Skeletal muscle cell (primary cell): ENCODE measurements around the gene FBF1.

Experiments
- DNase-seq: peaks from one replicate; pipeline ENCODE4 v3.0.0-alpha.2; 2010; ENCODE audit warnings: low read depth
- H3K4me3 ChIP-seq: 2 replicates; pipeline ENCODE4 v1.5.1; 2011; ENCODE audit warnings: low read depth, mild to moderate bottlenecking, control low read depth, low read length, moderate library complexity

Gene FBF1

DNA sequence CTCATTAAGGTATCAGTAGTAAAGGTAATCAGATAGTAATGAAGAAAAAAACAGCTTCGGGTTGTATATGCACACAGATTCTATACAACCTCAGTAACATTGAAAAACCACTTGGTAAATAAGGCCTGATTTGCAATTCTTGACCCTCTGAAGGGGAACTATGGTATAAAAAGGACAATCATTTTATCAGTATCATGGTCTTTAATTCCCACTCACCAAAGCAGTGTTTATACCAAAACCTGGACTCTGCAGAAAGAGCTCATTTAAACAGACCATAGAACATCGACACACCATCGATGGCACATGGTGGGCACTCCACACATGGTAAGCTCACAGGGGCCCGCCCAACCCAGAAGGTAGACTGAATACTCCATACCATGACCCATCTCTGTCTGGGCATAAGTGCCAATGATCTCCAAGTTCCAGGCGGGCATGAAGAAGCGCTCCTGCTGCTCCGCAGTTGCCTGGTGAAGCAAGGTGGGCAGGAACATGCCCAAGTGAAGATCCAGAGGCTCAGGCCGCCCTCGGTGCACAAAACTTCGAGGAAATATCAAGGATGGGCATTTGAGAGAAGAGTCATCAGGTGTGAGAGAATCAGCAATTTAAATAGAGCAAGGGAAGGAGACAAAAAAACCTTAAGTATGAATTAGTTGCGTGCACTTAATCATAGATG is 19.1 kb upstream of the FBF1 start:
- H3K4me3 ChIP-seq = no peak overlapping the region
- DNase-seq = no peak

DNA sequence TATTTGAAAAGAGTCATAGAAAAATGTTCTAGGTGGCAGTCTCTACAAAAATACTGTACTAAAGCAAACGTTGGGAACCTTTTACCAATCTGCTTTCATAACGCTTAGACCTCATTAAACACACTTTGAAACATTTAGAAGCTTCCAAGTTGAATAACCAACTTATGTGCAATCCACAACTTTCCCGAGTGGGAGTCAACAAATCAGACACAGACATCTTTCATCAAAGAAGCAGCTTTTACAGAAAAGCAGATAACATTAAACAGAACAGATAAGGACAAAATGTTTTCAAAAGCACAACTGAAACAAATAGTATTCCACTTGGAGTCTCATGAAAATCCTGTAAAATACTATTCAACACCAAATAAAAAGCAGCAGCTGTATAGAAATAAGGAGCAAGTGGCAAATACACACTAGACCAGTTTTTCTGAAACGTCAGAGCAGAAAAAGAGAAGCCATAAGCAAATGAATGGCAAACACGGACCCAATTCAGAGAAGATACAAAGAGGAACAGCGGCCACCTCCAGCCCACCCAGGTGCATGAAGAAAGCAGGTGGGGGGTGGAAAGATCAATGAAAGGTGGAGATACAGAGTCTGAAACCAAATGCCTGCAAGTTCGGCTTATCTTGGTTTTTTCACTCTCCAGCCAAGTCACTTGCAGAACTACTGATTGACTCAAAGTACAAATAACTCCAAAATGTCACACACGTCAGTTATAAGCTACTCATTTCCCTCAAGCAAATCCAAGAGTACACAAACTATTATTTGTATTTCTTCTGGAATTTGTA is 18.4 kb upstream of the FBF1 start:
- H3K4me3 ChIP-seq = no peak overlapping the region
- no peak for DNase-seq

DNA sequence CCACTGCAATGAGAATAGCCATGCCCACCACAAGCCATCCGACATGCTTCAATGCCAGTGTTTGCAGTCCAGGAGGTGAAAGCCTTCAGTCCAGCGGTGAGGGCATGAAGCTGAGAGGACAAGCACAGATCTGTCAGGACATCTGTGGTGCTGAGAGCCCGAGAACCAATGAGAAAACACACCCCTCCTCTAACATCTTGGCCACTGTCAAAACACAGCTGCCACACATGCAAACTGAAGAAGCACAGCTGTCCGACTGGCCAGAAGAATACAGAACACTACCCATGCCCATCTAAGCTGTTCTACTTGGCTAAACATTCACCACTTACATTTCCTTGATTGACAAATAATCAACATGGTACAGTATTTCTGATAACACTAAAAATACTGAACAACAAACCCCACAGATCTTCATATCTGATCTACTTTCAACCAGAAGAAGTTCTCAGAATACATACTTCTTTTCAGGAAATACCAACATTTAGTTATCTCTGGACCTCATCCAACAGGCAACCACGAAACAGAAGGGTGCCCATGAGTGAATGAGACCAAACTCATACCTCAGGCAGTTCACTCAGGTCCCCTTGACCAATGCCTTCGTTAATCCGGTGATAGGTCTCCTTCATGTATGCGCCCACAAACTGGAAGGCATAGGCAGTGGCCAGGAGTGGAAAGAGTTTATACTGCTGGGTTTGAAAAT is 10.2 kb upstream of the FBF1 start:
- DNase-seq = peak; percentile 16
- no peak overlapping the region for H3K4me3 ChIP-seq

DNA sequence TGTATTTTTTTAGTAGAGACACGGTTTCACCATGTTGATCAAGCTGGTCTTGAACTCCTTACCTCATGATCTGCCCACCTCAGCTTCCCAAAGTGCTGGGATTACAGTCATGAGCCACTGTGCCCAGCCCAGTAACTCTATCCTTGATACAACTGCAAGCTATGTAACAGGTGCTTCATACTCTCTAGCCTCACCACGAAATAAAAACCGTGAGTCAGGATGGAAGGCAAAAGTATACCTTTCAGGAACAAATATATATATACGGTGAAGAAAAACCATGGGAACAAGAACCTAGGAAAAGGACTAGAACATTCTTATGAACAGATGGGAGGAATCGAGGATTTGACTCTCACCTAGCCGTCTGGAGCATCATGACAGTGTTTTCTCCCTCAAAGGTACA is 9.6 kb upstream of the FBF1 start:
- H3K4me3 ChIP-seq = no peak overlapping the region
- DNase-seq = no peak

DNA sequence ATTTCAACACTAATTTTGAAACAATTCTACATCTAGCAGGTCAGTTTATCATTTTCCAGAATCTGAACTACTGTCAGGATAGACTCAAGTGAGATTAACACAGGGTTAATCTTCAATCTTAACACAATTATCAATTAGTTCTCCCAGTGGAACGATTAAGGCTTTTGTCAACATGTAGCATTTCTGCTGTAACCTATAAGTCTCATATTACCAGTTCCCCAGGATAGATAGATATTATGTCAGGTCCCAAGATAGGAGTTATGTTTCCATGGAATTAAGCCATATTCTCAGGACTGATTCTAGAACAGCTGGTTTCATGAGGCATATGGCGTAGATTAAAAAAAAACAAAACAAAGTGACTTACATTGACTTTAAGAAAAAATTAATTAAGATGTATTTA is 4.4 kb upstream of the FBF1 start:
- no peak overlapping the region for H3K4me3 ChIP-seq
- no peak for DNase-seq

DNA sequence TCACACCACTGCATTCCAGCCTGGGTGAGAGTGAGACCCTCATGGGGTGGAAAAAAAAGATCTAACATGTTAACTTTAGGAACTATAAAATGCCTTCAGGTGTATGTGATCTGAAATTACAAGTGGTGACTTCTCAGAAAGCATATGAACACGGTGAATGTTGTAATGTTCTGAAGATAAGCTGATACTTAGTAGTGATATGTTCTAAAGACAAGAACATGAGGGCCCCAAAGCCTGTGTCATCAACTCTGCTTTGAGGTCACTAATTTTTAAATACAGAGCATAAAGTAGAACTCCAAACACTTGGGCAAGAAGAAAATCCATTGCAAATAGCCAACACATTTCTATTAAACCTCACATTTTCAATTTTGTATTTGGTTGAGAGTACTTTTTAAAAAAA is 2.6 kb upstream of the FBF1 start:
- no peak for DNase-seq
- no peak overlapping the region for H3K4me3 ChIP-seq

DNA sequence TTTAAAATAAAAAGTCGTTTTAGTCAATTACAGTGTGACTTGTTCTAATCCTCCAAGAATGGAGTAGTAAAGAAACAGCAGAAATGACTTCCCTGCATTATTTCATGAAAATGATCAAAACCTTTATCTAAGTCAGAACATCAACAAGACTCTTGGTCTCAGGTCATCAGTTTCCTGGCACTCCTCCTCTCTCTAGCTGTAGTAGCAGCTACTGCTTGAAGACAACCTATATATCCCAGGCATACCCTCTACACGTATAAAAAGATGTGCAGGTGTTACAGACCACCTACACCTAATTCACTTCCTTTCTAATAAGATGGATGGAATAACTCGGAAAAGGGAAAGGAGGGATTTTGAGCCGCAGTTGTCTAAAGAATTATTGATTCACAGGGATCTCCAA is 1.6 kb upstream of the FBF1 start:
- no peak for DNase-seq
- no peak overlapping the region for H3K4me3 ChIP-seq

DNA sequence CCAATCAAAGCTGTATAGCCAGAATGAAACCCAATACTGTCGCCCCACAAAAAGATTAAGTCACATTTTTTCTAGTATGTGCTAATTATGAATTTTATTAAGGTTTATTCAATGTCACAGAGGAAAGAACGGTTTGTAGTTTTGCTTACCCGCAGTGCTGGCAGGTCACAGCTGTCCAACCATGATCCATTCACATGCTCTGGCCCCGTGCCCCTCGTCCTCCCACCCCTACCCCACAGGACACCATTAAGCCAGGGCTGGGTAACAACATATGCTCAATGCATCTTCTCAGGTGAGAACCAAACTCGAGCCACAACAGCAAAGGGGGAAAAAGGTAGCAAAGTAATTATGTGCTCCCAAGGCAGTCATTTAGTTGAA is 589 bp upstream of the FBF1 start:
- peak overlapping the region; percentile 84 for H3K4me3 ChIP-seq
- DNase-seq = no peak

DNA sequence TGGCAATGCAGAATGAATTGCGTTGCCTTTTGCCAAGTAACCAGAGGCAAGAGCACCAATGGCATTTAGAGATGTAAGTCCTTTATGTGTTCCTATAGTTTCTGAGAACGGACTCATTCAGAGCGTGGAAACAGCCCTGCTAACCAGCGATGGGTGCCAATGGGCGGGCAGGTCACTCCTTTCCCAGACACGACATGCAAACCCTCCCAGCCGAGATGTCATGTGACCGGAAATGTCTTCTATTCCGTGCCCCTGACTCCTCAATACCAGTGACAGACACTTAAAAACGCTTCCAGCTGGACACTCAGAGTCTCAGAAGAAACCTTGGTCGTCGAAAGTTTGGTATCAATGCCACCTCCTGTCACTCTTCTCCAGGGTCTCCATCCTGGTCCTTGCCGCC is 3.2 kb downstream of the FBF1 start:
- H3K4me3 ChIP-seq = no peak overlapping the region
- no peak for DNase-seq

DNA sequence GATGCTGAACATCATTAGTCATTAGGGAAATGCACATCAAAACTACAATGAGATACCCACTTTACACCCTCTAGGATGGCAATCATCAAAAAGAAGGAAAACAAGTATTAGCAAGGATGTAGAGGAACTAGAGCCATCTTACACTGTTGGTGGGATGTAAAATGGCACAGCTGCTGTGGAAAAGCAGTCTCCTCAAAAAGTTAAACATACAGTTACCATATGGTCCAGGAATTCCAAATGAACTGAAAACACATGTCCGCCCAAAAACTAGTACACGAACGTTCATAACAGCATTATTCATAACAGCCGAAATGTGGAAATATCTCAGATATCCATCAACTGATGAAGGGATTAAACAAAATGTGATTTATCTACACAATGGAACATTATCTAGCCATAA is 7.0 kb downstream of the FBF1 start:
- no peak overlapping the region for H3K4me3 ChIP-seq
- no peak for DNase-seq

DNA sequence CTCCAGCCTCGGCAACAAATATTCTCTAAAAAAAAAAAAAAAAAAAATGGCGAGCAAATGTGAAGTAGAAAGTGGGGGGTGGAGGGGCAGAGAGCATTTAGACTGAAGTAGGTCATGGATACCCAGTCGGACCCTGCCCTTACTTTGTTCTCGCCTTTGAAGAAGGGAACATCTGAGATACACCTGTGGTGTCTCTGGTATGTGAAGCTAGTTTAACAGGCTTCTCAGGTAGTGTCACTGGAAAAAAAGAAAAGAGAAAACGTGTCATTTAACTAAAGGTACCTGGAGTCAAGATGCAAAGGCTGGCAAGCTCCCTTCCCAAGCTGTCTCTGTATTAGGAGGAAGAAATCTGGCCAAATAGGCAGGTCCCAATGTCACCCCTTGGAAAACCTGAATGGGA is 8.0 kb downstream of the FBF1 start:
- no peak for DNase-seq
- H3K4me3 ChIP-seq = no peak overlapping the region

DNA sequence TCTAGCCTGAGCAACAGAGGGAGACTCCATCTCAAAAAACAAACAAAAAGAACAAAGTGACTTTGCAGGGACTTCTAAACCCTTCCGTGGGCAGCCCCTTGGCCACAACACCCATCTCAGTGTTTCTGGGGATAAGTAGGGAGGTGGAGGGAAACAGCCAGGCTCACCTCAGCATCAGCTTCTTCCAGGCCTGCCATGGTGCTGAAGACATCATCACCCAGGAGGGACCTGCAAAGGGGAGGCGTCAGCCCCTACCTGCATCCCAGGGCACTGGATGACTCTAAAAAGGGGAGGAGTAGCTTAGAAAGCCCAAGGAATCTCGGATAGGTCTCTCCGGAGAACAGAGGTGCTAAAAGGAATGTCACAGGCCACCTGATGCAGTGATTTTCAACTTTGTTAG is 9.8 kb downstream of the FBF1 start:
- no peak for DNase-seq
- H3K4me3 ChIP-seq = no peak overlapping the region

DNA sequence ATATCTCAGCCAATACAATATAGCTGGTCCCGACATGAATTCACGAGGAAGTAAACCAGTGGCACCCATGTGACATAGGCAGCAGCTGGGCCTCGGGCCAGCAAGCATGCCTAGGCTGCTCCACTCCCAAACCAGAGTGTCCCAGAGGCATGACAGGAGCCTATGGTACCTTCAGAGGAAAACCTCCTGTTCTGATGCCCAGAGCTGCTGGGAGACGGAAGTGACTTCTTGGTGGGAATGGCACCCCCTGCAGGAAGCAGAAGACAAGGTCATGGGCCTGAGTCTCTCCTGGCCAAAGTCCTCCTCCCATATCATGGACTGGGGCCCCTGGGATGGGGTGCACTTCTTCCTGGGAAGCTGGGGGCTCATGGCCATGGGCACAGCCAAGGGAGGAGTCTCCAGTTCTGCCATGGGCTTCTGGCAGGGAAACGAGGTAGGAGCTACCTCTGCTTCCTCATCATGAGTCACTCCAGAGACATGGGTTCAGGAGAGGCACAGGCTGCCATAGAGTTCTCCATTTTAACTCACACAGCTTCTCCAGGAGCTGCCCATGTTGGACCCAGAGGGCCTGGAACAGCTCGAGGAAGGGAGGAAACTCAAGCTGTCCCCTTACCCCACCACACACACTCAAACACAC is 13.4 kb downstream of the FBF1 start:
- DNase-seq = no peak
- no peak overlapping the region for H3K4me3 ChIP-seq

DNA sequence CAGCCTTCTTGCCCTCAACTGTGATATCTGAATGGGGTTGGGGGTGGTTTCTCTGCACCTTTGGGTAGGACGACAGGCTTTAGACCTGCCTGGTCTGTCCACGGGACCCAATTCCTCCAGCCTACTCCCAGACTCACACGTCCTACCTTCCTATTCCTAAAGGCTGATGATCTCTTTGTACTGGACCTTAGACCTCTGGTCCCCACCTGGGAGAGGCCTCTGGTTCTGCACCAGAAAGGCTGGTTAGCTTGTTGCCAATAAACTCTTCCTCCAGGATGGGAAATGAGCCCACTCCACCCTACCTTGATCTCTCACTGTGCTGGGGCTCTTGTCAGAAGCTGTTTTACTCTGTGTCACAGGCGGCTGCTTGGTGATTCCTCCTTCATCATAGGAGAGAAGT is 14.4 kb downstream of the FBF1 start:
- no peak for DNase-seq
- no peak overlapping the region for H3K4me3 ChIP-seq

DNA sequence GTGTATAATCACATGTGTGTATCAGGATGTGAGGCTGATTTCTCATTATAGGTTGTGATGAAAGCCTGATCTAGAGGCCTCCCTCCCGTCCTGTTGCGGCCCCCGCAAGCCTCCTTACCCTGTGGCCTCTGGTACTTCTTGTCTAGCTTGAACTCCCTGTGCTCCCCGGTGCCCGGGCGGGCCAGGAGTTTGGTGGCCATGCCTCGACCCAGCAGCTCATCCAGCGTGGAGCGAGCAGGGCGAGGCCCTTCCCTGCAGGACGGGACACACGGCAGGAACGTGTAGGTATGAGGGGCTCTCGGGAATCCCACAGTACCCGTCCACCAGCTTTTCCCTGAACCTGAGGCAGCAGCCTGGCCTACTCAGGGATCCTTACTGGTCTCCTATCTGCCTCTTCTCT is 14.9 kb downstream of the FBF1 start:
- no peak for DNase-seq
- no peak overlapping the region for H3K4me3 ChIP-seq

DNA sequence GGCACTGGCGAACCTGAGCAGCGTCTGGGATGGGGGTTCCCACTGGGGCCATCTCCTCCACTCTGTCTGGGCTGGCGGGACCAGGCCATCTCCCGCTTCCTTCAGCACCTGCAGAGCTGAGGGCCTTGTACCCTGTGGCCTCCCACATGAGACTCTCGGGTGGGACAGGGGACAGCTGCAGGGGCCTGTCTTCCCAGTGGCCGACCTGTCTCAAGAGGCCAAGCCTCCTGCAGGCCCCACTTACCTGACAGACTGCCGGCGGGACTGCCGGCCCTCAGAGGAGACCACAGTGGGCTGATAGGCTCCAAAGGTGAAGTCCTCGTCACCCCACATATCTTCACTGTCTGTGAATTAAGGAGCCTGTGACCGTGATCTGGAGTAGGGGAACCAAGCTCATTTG is 15.7 kb downstream of the FBF1 start:
- DNase-seq = no peak
- no peak overlapping the region for H3K4me3 ChIP-seq

DNA sequence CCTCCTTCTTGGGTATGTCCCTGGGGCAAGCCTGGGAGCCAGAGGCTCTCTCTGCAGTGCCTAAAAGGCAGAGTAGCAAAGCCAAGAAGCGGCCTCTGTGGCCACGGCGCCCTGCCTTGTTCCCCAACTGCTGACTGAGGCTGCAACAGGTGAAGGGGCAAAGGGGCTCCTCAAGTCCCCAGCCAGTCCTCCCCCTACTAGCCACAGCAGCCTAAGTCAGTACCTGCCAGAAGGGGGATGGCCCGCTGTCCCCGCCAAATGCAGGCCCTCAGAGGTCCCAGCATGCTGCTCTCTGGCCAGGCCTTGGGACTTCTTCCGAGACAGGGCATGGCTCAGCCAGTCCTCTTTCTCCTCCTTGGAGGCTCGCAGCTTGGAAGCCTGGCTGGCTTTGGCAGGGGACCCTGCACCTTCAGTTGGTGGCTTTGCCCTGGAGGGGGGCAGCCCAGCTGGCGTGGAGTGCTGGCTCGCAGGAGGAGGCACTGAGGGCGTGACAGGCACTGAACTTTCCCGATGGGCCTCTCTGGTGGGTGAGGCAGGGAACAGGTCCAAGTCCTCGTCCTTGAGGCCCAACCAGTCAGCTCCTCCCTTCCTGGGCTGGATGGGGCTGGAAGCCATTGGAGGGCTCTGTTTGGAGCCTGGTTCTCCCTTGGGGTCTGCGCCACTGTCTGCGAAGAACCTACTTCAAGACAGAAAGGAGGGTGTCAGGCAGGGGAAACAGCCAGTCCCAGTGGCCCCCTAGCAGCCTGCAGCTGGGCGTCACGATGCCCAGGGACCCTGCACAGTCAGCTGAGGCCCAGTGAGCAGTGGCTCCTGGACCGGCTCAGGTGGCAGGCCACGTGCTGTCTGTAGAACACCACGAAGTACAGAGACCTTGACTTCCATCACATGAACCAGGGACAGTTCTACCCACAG is 17.6 kb downstream of the FBF1 start:
- DNase-seq = no peak
- H3K4me3 ChIP-seq = no peak overlapping the region

DNA sequence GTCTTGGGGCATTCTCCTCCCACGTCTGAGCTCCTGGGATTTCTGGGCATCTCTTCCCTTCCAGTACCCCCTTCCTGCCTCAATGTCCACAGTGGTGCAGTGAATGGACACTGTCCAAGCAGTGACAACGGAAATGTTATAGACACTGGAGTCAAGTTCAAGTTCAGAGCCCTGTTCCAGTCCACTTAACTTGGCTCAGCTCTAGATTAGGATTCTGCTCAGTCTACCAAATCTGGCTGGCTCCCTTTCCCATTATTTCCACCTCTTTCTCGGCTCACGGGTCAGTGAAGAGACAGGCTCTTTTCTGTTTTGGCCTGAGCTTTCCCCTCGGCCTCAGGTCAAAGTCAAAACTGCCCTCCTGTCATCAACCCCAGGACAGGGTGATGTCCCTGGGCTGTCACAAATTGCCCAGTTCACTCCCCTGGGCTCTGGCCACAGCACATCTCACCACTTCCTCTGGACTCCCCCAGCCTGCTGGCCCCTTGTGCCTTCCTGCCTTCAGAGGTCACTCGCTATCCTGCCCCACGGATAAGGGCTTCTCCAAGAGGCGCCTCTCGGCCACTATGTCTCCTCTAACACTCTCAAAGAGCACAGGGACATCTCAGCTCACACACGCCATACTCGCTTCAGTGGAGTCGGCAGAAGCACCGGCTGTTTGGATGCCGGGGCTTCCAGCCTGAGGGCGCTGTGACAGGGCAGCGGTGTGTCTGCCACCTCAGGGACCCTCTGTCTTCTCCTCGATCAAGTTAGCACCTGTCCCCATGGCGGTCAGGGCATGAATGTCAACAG is 18.5 kb downstream of the FBF1 start:
- no peak for DNase-seq
- no peak overlapping the region for H3K4me3 ChIP-seq

DNA sequence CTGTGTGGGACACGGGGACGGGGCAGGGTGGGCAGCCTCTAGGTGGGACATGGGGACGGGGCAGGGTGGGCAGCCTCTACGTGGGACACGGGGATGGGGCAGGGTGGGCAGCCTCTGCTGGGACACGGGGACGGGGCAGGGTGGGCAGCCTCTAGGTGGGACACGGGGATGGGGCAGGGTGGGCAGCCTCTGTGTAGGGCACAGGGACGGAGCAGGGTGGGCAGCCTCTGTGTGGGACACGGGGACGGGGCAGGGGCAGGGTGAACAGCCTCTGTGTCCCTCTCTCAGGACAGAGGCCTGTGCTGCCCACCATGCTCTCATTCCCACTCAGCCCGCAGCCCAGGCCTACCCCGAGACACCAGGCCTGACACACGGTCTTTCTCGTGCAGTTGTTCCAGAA is 19.2 kb downstream of the FBF1 start:
- no peak overlapping the region for H3K4me3 ChIP-seq
- DNase-seq = no peak
